ENCODE results near the gene XPO4. TPM values are rescaled to one million over a fixed set of nuclear protein-coding genes. Genes with fewer than 3 reads are reported as not detected.

The XPO4 gene
- total RNA-seq, 3 donors from 2014 or later = 13.1 to 14.6 (median 13.5) TPM

DNA sequence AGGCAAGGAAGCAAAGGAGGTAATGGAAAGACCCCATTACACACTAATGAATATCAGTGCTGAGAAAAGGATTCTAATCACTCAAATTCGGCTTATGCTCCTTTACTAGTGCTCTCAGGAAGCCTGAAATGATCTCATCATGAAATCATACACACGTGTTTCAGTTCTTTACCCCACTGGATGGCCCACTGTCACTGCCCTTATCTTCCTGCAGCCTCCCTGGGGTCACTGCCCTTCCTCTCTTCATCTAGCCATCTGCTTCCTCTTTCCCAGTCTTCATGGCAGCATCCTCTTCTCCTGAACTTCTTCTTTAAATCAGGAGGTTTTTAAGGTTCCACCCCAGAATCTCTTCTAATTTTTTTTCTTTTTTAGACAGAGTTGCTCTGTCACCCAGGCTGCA is 100.8 kb downstream of the XPO4 start:
- intact Hi-C loops (cut with DNase I, micrococcal nuclease) = no loop called here

DNA sequence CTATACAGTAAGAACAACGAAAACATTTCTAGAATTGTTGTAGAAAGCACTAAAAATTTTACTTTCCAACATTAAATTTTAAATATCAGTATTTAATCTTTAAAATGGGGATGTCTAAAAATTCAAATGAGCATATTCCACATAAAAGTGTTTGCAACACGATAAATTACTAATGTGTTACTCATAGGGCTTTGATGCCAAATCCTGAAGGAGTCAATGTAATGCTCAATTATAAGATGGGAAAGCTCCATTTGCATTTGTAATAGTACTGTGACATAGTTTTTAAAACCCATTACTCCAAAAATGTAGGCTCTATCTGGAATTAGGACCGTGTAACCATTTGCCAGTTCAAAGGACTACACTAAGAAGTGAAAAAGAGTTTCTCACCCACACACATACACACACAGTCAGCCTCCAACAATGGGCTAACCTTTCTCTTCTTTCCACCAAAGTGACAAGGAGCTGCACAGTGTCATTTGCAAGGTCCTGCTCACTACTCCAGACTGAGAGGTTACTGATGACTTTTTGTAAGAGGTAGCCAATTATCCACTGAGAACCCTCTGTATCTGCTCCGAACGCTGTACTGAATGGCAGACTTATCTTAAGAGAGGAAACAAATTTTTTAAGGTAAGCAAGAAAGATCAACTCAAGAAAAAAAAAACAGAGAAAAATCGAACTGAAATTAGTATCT is 102.7 kb downstream of the XPO4 start:
- Histone ChIP-seq H3K36me3 (ENCODE audit: low read depth) (no peaks in the 10 kb centered on the region), H3K4me1 (ENCODE audit: low read depth) (no peaks in the 10 kb centered on the region), H3K4me3 (no peak overlapping the region), H3K9me3 (no peaks in the 10 kb centered on the region)
- DNase-seq (no peak), ATAC-seq (no peak)
- TF ChIP-seq, protein P1, sequence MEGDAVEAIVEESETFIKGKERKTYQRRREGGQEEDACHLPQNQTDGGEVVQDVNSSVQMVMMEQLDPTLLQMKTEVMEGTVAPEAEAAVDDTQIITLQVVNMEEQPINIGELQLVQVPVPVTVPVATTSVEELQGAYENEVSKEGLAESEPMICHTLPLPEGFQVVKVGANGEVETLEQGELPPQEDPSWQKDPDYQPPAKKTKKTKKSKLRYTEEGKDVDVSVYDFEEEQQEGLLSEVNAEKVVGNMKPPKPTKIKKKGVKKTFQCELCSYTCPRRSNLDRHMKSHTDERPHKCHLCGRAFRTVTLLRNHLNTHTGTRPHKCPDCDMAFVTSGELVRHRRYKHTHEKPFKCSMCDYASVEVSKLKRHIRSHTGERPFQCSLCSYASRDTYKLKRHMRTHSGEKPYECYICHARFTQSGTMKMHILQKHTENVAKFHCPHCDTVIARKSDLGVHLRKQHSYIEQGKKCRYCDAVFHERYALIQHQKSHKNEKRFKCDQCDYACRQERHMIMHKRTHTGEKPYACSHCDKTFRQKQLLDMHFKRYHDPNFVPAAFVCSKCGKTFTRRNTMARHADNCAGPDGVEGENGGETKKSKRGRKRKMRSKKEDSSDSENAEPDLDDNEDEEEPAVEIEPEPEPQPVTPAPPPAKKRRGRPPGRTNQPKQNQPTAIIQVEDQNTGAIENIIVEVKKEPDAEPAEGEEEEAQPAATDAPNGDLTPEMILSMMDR (IDR thresholded peaks at IDR 0.05) = no peak
- intact Hi-C loops (cut with DNase I, micrococcal nuclease) = no loop called here

More for the DNA sequence above, 100.8 kb downstream of the XPO4 start:
- Histone ChIP-seq H3K4me1 (ENCODE audit: low read depth) (no peaks in the 10 kb centered on the region), H3K4me3 (no peak overlapping the region), H3K9me3 (no peaks in the 10 kb centered on the region), H3K36me3 (ENCODE audit: low read depth) (no peaks in the 10 kb centered on the region)
- DNase-seq (no peak), ATAC-seq (no peak)
- TF ChIP-seq, protein P1 (IDR thresholded peaks at IDR 0.05) = no peak

DNA sequence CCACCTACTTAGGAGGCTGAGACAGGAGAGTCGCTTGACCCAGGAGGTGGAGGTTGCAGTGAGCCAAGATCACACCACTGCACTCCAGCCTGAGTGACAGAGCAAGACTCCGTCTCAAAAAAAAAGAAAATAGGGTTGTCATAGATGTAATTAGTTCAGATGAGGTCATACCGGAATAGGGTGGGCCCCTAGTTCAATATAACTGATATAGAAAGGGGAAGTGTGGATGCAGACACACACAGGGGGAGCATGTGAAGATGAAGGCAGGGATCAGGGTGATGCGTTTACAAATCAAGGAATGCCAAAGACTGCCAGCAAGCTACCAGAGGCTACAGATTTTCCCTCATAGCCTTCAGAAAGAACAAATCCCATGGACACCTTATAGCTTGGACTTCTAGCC is 104.5 kb downstream of the XPO4 start:
- Histone ChIP-seq H3K4me1 (ENCODE audit: low read depth) (no peaks in the 10 kb centered on the region), H3K9me3 (no peaks in the 10 kb centered on the region), H3K4me3 (no peak overlapping the region), H3K36me3 (ENCODE audit: low read depth) (no peaks in the 10 kb centered on the region)
- DNase-seq (no peak), ATAC-seq (no peak)
- TF ChIP-seq, protein P1 (IDR thresholded peaks at IDR 0.05) = no peak
- intact Hi-C loops (cut with DNase I, micrococcal nuclease) = no loop called here

DNA sequence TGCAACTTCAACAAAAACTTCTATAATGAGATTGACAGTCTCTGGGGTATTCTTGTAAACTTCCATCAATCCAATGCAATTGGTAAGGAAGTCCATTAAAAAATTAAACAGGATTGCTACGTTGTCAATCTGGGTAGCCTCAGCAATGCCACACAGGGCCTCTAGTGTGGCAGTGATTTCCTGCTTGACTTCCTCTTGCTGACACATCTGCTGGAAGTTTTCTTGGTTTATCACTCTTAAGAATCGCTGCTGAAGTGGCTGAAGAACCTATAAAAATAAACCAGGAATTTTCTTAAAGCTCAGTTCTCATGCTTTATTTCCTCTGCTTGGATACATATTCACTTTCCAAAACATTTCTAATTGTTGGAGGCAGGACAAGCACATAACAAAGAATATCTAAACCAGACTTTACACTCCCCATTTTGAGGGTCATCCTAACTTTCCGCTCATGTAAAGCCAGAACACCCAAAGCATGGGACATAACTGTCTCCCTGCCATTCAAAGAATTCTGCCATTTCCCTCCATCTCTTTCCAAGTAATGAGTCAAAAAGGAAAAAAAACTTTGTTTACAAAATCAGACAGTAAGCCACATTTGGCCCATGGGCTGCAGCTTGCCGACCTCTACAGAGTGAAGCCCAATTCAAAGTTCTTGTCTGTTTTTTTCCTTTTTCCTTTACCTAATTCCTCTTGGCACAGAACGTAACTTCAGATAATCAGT is 105.6 kb downstream of the XPO4 start:
- Histone ChIP-seq H3K36me3 (ENCODE audit: low read depth) (no peaks in the 10 kb centered on the region), H3K9me3 (no peaks in the 10 kb centered on the region), H3K4me3 (no peak overlapping the region), H3K4me1 (ENCODE audit: low read depth) (no peaks in the 10 kb centered on the region)
- intact Hi-C loops (cut with DNase I, micrococcal nuclease) = no loop called here
- TF ChIP-seq, protein P1 (IDR thresholded peaks at IDR 0.05) = no peak
- ATAC-seq (no peak), DNase-seq (no peak)

DNA sequence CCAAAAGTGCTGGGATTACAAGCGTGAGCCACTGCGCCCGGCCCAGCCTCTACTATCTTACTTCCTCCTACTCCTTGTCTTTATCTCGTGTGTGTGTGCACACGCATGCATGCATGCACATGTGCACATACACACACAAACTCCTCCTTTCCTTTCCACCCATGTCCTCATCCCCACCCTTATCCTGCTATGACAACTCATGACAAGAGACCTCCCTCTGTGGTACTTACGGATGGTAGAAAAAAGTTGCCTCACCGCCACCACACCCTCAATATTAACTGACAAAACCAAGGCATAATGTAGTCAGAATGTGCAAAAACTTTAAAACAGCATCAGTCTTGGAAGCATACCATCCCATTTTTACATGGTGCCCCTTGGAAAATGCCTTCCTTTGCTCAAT is 112.9 kb downstream of the XPO4 start:
- ATAC-seq = no peak
- intact Hi-C loops (cut with DNase I, micrococcal nuclease) = no loop called here
- no peaks in the 10 kb centered on the region for H3K36me3 ChIP-seq (ENCODE audit: low read depth)

More for the DNA sequence above, 112.9 kb downstream of the XPO4 start:
- TF ChIP-seq, protein P1 (IDR thresholded peaks at IDR 0.05) = no peak
- no peak for DNase-seq
- H3K4me3 ChIP-seq = no peak overlapping the region
- no peaks in the 10 kb centered on the region for H3K9me3 ChIP-seq
- H3K4me1 ChIP-seq (ENCODE audit: low read depth) = no peaks in the 10 kb centered on the region

Measured in mucosa of descending colon (tissue), 3 donors.